Stimulated activated CD8-positive, alpha-beta memory T cell treated with anti-CD3 and anti-CD28 coated beads, Interleukin-15, amount 100 ng/mL, for 1 hour (primary cell): ENCODE measurements around the gene ARL14EPL.
A peak's percentile ranks its signal among the peaks of the same experiment; 100 is the strongest.
"Not testable (repeated sequence)": the region's sequence is repeated elsewhere in the genome, so short reads cannot be mapped to it uniquely, and the experiment has no call there.

Experiments
- DNase-seq: peaks from one replicate; pipeline ENCODE4 v3.0.0-alpha.2; 2020; ENCODE audit warnings: low read depth

The ARL14EPL gene

DNA sequence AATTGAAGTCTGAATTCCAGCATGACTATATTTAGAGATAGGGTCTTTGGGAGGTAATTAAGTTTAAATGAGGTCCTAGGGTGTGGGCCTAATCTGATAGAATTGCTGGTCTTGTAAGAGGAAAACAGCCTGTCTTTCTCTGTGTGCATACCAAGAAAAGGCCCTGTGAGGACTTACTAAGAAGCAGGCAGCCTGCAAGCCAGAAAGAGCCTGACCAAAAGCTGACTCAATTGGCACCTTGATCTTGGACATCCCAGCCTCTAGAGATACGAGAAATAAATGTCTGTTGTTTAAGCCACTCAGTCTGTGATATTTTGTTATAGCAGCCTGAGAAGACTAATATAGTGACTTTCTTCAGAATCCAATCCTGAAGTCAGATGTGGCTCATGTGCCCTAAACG lies 14.6 kb downstream of the ARL14EPL start:
- no peak for DNase-seq

DNA sequence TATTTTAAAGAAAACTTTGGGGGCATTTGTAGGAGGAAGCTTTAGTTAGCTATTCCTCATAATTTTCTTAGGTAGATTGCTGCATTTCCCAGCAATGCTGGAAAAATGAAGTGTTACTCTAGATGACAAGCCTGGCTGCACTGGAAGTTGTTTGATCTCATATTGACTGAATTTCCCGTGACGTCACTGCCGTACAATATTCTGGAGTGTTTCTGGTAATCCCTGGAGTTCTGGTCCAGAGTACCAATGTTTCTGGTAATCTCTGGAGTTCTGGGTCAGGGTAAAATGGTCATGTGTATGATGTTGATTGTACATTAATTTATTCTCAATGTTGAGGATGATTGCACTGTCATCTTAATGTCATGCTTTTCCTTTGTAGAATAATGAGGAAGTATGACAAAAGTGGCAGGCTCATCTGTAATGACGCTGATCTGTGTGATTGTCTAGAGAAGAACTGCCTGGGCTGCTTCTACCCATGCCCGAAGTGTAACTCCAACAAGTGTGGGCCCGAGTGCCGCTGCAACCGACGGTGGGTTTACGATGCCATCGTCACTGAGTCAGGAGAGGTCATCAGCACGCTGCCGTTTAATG lies 26.2 kb downstream of the ARL14EPL start:
- DNase-seq = no peak

DNA sequence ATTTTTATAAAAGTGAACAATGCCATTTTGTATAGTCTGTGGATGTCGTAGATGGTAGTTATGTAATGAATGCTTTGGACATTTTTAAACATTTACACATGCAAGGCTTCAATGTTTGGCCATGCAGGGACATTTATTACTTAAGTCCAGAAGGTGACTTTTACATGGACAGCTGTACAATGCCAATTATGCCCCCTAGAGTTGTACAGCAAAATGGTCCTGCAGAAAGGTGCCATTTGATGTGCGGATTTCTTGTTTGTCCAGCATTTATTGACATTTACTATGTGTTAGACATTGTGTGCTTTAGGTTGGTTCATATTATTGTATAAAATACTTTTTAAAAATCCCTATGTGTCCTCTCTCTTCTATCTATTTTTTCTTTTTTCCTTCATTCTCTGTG lies 30.1 kb downstream of the ARL14EPL start:
- DNase-seq = no peak

DNA sequence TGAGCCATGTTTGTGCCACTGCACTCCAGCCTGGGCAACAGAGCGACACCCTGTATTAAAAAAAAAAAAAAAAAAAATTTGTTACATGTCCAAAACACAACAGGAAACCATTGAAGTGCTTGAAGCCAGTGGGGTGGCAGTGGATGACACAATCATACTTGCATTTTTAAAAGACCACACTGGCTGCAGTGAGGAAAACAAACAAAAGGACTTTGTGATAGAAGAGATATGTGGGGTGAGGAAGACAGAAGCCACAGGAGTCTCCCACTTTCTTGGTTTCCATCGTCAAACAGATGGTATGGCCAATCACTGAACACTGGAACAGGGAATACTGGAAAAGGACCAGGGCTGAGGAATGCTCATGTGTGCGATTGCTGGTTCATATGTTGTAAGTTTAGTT lies 31.7 kb downstream of the ARL14EPL start:
- no peak for DNase-seq

DNA sequence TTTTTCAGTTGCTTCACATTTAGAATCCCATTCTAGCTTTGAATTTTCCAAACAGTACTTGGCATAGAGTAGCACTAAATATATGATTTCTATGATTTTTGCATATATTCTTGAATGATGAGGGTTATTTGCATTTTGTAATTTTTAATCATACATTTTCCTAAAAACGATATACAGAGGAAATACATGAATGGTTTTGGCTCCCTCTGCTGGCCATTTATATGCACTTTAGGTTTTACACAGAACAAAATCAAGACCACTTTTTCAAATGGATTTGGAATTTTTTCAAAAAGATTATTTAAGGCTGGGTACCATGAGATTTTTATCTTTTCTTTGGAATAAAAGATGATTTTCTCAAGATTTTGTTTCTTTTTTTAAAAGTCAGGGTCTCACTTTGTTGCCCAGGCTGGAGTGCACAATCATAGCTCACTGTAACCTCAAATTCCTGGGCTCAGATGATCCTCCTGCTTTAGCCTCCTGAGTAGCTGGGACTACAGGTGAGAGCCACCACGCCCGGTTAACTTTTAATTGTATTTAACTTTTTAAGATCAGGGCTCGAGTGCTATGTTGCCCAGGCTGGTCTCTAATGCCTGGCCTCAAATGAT lies 35.9 kb downstream of the ARL14EPL start:
- DNase-seq = peak; percentile 10

- DNase-seq = no peak
Observed at GRCh38 chr5:116071211-116071610, 38.9 kb downstream of the ARL14EPL start.

DNA sequence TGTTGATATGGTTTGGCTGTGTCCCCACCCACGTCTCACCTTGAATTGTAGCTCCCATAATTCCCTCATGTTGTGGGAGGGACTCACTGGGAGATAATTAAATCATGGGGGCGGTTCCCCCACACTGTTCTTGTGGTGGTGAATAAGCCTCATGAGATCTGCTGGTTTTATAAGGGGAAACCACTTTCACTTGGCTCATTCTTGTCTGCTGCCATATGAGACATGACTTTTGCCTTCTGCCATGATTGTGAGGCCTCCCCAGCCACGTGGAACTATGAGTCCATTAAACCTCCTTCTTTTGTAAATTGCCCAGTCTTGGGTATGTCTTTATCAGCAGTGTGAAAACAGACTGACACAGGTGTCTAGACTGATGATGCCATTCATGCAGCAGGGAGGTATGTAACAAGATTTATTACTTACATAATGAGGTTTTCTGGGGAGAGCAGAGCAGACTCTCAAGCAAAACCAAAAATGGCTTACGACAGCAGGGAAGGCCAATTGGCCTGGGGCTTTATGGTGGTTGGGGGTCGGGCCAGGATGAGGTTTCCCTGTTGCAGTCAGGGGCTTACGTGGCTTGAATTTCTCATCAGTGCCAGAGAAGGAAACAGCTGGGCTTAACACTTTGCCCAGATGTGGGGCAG lies 43.0 kb downstream of the ARL14EPL start:
- no peak for DNase-seq

GRCh38 chr5:116076496-116076895 lies 44.2 kb downstream of the ARL14EPL start:
- DNase-seq = no peak

- no peak for DNase-seq
Observed at GRCh38 chr5:116078199-116078598, 45.9 kb downstream of the ARL14EPL start.

DNA sequence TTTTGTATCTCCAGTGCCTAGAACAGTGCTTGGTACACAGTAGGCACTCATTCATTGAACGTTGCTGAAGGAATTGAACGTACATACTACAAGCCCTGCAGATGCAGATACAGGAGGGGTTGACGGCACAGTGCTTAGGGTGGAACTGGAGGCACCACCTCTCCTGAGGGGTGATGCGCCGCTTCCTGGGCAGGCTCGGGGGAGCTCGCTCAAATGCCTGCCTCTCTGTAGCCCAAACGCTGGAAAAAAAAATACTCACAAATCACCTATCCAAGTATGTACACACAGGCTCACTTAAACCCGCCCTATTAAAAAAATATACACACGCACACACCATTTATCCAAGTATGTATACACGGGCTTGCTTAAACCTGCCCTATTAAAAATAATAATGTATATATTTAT lies 52.0 kb downstream of the ARL14EPL start:
- no peak for DNase-seq

- peak; percentile 63 for DNase-seq
Observed at GRCh38 chr5:116084871-116085715, 52.8 kb downstream of the ARL14EPL start, which contains the start of gene COMMD10. Gene COMMD10 (plus strand): TSS chr5:116085025.

DNA sequence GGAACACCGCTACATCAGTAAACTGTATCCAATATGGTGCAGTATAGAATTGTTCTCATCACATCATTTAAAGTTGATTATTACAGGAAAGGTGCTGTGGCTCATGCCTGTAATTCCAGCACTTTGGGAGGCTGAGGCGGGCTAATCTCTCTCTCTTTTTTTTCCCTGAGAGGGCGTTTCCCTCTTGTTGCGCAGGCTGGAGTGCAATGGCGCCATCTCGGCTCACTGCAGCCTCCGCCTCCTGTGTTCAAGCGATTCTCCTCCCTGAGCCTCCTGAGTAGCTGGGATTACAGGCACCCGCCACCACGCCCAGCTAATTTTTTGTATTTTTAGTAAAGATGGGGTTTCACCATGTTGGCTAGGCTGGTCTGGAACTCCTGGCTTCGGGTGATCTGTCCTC lies 54.0 kb downstream of the ARL14EPL start:
- DNase-seq = not testable (repeated sequence)

DNA sequence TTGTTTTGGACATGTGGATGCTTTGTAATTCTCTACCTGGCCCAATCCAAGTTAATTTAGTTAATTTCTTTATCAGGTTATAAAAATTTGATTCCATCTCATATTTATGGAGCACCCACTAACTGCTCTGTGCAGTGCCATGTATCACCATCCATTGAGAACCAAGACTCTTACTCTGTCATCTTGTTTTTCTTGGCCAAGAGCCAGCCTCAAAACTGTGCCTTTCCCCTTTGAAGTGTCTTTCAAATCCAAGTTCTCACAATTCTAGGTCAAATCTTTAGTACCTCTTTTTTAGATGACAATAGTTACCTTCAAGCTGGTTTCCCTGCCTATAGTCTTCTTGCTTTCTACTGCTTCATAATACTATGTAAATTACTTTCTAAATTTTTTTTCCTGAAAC lies 55.8 kb downstream of the ARL14EPL start:
- DNase-seq = no peak

DNA sequence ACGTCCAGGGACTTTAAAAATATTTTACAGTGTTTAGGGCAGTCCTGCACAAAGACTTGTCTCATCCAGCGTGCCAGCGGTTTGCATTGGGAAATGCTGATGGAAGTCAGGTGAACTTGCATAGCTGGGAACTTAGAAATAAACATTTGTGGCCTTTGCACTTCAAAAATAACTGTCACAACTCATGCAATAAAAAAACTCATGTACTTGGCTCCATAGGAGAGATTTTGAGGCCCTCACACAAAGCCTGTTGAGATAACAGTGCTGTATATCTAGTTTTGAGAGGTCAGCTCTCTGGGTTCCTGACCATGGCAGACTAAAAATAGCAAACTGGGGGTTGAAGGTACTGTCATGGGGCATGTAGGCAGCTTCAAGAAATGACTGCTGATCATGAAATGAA lies 58.0 kb downstream of the ARL14EPL start:
- DNase-seq = no peak

GRCh38 chr5:116091416-116091815 lies 59.1 kb downstream of the ARL14EPL start:
- no peak for DNase-seq

GRCh38 chr5:116097301-116097700 lies 65.0 kb downstream of the ARL14EPL start:
- no peak for DNase-seq

DNA sequence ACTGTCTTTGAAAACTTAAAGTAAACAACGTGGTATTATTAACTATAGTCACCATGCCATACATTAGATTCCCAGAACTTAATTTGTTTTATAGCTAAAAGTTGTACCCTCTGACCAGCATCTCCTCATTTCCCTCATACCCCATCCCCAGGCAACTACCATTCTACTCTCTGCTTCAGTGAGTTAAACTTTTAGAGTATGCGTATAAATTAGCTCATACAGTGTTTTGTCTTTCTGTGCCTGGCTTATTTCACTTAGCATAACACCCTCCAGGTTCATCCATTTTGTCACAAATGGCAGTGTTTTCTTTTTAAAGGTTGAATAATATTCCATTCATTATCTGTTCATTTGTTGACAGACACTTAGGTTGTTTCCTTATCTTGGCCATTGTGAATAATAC lies 66.7 kb downstream of the ARL14EPL start:
- no peak for DNase-seq

DNA sequence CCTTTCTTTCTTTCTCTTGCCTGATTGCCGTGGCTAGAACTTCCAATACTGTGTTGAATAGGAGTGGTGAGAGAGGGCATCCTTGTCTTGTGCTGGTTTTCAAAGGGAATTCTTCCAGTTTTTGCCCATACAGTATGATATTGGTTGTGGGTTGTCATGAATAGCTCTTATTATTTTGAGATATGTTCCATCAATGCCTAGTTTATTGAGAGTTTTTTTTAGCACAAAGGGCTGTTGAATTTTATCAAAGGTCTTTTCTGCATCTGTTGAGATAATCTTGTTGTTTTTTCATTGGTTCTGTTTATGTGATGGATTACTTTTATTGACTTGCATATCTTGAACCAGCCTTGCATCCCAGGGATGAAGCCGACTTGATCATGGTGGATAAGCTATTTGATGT lies 72.7 kb downstream of the ARL14EPL start:
- not testable (repeated sequence) for DNase-seq
